ENCODE results near the gene GET4.
"Not testable (repeated sequence)": the region's sequence is repeated elsewhere in the genome, so short reads cannot be mapped to it uniquely, and the experiment has no call there.

- TF ChIP-seq SUZ12 (IDR thresholded peaks at IDR 0.05; ENCODE audit: extremely low read depth, insufficient read depth, insufficient read length); YY1 (IDR thresholded peaks at IDR 0.05; ENCODE audit: insufficient read depth, insufficient read length); ZNF274 (IDR thresholded peaks at IDR 0.05; ENCODE audit: low read depth, low read length): not testable (repeated sequence)
Measured at GRCh38 chr7:943793-944192, 67.4 kb downstream of the GET4 start.
